Astrocyte of the cerebellum (primary cell): ENCODE measurements around the gene IL18BP.

ENCODE experiments used
- DNase-seq: peaks from one replicate; pipeline ENCODE4 v3.0.0-alpha.2; 2011; ENCODE audit warnings: low read depth
- H3K4me3 ChIP-seq: 2 replicates; pipeline ENCODE4 v1.5.1; 2011; ENCODE audit warnings: mild to moderate bottlenecking, low read depth, low read length, moderate library complexity
- in situ Hi-C: cut with HindIII; loops from 2 replicates; pipeline ENCODE4 v1.10.0; 2017; ENCODE audit warnings: low sequenced_read_pairs
- TF ChIP-seq, protein P1 (sequence below): IDR thresholded peaks from 2 replicates; pipeline ENCODE4 v1.5.1; 2012; ENCODE audit warnings: low read length, low read depth, moderate library complexity, mild to moderate bottlenecking; ENCODE audit errors: missing control alignments

The IL18BP gene

DNA sequence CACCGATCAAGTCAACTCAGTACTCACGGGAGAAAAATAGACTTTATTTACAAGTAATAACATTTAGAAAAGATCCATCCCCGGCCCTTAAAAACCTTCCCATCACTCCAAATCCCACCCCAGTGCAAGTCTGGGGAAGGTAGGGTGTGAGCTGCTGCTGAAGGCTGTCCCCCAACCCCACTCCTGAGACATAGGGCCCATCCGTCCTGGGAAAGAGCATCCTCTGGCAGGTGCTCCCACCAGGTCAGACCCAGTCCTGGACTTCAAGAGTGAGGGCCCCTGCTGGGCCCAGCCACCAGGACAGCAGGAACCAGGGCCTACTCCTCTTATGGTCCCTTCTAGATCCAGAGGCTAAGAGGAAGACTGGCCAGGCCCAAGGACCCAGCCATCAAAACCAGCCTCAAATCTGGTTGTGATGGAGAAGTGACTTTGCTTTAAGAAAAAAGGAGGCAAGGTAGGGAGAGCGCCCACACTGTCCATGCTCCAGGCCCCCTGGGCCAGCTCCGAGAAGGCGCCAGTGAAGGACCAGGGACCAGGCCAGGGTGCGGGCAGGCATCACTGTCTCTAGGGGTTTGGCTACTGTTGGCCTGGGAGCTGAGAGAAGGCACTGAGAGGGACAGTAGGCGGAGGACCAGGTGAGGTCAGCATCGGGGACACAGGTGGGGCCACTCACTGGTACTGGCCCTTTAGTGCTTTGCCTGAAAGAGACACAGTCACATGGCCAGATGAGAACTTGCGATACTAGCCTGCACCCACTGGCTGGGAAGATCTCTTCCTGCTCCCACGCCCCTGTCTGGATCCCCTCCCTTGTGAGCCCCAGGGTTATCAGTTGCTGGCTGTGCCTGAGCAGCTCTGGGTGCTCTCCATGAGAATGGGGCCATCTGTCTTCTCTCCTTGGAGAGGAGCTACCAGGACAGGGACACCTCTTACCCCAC lies 4.4 kb downstream of the IL18BP start:
- DNase-seq, result no peak
- H3K4me3 ChIP-seq, result no peak overlapping the region
- in situ Hi-C loops, result loop anchor here (25.0 kb wide), 2 partner anchors 109 to 409 kb away; partner anchors contain the start of genes ANAPC15, LAMTOR1 and TOMT
- TF ChIP-seq, protein P1, sequence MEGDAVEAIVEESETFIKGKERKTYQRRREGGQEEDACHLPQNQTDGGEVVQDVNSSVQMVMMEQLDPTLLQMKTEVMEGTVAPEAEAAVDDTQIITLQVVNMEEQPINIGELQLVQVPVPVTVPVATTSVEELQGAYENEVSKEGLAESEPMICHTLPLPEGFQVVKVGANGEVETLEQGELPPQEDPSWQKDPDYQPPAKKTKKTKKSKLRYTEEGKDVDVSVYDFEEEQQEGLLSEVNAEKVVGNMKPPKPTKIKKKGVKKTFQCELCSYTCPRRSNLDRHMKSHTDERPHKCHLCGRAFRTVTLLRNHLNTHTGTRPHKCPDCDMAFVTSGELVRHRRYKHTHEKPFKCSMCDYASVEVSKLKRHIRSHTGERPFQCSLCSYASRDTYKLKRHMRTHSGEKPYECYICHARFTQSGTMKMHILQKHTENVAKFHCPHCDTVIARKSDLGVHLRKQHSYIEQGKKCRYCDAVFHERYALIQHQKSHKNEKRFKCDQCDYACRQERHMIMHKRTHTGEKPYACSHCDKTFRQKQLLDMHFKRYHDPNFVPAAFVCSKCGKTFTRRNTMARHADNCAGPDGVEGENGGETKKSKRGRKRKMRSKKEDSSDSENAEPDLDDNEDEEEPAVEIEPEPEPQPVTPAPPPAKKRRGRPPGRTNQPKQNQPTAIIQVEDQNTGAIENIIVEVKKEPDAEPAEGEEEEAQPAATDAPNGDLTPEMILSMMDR, result no peak

DNA sequence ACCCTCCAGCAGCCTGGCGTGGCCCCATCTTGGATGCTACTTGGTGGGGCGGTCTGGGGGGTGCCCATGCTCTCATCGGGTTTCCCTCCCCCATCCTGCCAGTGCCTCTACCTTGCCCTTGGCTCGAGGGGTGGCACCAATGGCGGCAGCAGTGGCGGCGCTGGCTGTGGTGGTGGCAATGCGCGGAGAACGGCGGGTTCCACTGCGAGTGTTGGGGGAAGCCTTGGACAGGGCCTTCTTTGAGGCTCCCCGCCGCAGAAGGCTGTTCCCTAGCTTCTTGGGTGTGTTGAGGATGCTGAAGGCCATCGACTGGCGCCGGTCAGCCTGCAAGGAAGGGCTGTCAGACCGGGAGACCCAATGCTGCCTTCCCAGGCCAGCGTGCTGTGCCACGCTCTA lies 5.1 kb downstream of the IL18BP start:
- no peak for DNase-seq
- TF ChIP-seq, protein P1, result no peak
- no peak overlapping the region for H3K4me3 ChIP-seq
- in situ Hi-C loops, result loop anchor here (25.0 kb wide), 2 partner anchors 109 to 409 kb away; partner anchors contain the start of genes ANAPC15, LAMTOR1 and TOMT

DNA sequence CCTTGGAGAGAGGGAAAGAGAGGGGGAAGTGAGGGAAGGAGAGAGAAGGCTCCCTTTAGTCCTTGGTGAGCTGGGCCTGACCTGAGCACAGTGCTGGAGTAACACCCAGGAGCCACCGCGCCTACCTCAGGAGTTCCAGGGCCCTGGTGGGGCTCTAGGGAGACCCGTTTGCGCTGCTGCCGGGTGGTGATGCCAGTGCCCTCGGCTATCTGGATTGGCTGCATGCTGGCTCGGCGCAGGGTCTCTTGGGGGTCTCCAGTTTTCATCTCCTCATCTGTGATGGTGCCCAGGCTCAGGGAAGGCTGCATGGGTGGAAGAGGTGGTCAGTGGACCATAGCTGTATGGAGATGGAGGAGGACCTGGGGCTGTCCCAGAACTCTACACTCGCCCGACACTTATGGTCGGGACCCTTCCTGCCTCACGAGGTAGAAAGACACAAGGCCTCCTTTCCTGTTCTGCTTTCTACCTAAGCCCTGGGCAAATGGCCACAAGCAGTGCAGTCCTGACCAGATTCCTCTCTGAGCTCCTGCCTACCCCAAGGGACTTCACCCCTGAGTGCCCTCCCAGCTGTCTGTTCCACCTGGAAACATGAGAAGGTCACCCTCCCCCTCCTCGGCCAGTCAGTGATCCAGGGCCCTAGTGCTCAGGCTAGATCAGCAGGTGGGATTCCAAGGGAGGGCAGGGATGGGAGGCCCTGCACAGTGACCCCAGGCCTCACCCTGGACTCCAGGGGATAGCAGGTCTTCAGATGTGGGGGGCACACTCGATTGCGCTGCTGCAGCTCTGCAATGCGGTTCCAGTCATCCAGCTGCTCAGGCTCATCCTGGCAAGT lies 6.0 kb downstream of the IL18BP start:
- in situ Hi-C loops, result loop anchor here (25.0 kb wide), 2 partner anchors 108 to 408 kb away; partner anchors contain the start of genes ANAPC15, LAMTOR1 and TOMT
- TF ChIP-seq, protein P1, result no peak
- H3K4me3 ChIP-seq, result no peak overlapping the region
- DNase-seq, result no peak

DNA sequence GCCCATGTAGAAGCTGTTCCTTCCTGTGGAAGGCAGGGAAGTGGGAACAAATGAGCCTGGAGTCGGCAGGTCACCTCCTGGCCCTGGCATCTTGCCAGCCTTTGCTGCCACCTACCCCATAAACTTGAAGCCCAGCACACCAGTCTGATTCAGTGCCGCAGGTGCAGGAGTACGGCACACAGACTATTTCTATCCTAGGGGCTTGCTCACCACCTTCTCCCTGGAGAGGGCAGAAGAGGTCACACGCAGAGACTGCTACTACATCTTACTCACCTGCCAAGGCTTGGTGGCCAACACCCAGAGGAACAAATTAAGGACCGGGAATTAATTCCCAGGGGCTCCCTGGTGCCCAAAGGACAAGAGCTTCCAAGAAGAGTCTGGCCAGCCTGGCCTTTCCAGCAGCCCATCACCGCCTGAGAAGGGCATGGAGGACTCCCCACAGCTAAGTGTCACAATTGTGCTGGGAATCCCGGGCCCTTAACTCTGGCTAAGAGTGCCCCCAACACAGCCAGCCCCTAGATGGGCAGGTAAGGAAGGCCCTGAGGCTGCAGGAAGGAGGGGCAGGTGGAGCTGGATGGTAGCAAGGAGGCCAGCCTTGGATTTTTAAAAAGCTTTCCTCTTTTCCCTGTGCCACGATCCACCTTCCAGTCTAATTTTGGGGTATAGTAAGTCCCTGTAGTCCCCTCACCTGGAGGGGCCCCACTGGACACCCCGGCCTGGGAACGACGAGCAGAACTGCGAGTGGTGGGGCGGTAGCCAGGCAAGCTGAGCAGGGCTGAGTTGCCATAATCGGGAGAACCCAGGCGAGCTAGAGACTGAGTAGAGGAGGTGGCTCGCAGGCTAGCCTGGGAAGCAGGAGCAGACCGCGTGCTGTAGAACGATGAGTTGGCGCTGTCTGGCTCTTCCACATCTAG lies 6.9 kb downstream of the IL18BP start:
- DNase-seq, result no peak
- TF ChIP-seq, protein P1, result no peak
- H3K4me3 ChIP-seq, result no peak overlapping the region
- in situ Hi-C loops, result loop anchor here (25.0 kb wide), 2 partner anchors 107 to 407 kb away; partner anchors contain the start of genes ANAPC15, LAMTOR1 and TOMT

DNA sequence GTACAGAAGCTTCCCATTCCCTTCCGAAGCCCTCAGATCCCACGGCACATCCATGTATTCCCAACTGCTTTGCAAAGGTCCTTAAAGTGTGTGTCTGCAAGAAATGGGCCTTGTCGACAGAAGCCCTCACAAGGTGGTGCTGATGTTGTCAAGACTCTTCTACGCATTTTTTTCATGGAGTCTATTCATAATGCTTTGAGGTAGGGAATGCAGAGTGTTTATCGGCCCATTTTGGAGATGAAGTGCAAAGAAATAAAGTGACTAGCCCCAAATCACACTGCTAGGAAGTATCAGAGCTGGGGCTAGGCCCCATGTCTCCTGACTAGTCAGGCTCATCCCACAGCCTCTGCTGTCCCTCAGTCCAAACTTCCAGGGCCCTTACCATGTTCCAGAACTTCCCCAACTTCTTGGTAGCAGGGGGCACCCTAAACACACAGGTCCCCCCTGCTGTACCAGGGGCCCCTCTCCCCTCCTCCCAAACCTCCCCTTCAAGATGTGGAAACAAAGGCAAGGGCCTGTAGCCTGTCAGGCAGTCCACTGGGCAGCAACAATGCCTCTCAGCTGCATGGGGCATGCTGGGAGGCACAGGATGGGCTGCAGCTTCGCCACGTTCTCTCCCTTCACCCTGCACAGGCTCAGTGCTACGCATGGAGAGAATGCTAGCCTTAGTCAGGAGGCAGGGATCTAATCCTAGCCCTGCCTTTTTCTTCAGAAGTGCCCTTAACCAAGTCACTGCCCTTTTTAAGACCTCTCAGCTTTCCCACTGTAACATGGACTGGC lies 7.8 kb downstream of the IL18BP start:
- in situ Hi-C loops, result loop anchor here (25.0 kb wide), 2 partner anchors 106 to 406 kb away; partner anchors contain the start of genes ANAPC15, LAMTOR1 and TOMT
- no peak for DNase-seq
- no peak overlapping the region for H3K4me3 ChIP-seq
- TF ChIP-seq, protein P1, result no peak
